NCI-H2029 (cell line): Measurements from ENCODE around the gene PGLYRP3.
"Not testable (repeated sequence)": the region's sequence is repeated elsewhere in the genome, so short reads cannot be mapped to it uniquely, and the experiment has no call there.

Experiments used
- DNase-seq: peaks from one replicate; lab custom pipeline; 2025; lab: John Stamatoyannopoulos, UW

Gene PGLYRP3

DNA sequence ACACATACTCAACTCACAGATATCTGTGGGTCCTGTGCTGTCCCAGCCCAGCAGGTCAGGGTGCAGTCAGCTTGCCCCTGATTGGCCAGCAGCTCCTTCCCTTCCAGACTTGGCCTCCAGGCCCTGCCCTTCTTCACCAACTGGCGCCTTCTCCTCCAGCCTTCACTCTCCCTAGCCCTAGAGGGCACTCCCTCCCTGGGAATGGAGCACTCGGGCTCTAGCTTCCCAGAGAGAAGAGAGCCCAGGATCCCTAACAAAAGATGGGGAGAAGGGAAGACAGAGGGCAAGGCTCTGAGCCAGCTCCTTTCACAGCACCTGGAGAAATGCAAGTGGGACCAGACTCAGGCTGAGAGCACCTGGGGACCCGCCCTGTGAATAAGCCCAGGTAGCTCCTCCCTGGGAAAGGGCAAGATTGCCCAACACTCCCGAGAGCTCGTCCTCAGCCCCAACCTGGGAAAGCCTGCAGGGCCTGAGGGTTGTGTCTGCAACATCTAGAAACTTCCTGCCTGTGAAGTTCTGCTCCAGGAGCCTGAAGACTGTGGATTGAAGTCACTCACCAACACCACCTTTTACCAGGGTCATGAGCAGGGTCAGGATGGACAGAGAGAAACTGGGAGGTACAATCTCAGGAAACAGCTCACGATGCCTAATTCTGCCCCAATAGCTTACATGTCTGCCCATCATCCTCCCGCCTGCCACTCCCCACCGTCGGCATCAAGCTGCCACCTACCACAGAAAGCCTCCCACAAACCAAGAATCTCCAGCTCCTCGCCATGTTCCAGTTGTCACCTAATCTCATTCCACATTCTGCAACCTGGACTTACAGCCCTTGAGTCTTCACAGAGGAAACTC lies 36.0 kb upstream of the PGLYRP3 start, which contains the start of gene PGLYRP4:
Gene PGLYRP4, minus strand, starts transcription at position 331 of the 852 bp plus-strand sequence. CDS start 909 bp downstream, outside the sequence.
- DNase-seq: no peak

GRCh38 chr1:153347856-153348255 lies 35.1 kb upstream of the PGLYRP3 start:
- no peak for DNase-seq

- not testable (repeated sequence) for DNase-seq
Measured at GRCh38 chr1:153347049-153347448, 34.3 kb upstream of the PGLYRP3 start.

DNA sequence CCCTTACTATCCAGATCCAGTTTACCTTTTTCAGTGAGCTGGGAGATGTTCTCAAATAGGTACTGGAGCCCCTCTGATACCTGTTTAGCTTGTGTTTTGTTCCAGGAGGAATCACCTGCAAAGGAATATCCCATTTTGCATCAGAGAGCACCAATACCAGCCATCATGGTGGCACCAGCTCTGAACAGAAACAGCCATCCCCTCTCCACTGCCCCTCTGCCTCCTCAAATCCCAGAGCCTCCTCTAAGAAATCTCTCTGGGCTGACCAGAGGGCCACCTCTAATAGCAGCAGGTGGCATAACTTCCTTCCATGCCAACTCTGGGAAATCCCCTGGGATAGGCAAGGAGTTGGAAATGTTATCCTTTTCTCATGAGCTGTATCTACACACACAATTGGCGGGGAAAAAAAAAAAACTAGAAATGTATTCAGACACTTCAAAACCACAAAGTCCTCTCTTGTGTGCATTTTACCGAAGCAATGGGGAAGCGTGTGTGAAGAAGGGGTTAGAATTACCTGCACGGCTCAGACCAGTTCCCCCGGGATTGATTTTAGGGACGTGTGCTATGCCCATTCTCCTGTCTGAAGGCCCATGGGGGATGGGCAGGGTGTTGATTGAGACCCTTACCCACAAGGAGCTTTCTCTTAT lies 33.4 kb upstream of the PGLYRP3 start:
- peak; percentile 94 for DNase-seq

DNA sequence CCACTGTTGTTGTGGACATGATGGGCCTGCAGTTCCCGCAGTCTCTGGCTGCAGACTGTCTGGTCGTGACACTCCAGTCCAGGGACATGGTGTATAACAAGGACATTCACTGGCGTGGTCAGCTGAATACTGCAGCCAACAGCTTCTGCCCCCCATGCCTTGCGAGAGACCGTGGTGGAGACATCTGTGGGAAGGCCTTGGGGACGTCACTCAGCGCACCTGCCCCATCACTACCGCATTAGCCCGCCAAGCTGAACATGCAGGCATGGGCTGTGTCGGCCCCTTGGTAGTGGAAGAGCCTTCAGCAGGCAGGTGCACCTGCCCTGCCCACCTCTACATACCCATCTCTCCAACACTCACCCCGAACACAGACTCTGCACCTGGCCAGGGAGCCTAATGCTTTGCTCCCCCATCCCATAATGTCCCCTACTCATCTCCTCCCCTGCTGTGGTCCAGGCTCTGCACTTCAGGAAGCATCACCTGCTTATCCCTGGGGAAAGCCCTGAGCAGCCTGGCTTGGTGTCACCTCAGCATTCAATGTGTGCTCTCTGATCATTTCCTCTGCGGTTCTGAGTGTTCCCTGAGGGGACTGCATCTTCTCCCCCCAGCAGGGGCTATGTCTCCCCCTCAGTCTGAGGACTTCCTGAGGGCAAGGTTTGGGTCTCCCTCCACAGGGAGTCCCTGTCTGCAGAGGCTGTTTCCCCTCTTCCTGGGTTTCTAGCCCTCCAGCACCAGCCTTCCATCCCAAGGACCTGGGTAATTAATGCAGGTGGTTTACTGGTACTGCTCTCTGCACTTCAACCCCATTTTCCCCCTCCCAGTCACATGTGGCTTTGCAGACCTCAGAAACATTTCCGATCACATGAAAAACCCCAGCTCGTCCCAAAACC lies 32.7 kb upstream of the PGLYRP3 start:
- no peak for DNase-seq

- peak; percentile 53 for DNase-seq
Measured at GRCh38 chr1:153344718-153345025, 31.9 kb upstream of the PGLYRP3 start.

DNA sequence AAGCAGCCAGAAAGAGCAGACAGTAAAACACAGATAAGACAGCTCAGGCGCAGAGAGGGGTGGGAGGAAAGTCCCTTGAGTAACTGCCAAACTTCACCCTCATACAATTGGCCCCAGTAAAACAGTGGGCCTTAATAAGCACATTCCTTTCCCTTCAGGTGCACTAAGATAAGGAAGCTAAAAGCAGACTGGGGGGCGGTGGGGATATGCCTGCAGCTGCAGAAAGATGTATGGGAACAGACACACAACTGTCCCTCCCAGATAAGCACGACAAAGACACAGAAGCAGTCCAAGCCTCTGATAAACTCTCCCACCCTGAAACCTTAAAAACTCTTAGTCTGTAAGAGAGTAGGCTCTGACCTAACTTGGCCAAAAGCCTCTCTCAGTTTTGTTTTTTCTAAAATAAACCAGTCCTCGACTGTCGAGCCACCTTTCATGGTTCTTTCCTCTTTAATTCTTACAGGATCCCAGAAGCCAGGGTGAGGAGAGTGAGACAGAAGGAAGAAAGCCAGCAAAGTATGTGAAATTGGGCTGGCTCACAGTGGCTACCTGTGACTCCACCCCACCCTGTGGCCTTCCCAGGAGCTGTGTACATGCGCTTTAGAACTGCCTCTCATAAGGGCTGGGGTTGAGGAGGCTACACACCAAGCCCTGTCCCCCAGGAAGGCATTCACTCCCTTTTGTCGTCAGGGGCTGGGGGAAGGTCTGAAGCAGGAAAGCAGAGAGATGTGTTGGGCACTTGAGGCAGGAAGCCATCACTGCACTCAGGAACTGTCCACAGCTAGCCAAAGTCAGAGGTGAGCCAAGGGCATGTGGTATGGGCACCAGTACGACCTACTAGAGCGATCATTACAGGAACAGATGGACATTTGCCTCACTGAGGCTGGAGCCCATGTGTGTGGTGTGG lies 31.3 kb upstream of the PGLYRP3 start:
- DNase-seq: no peak

DNA sequence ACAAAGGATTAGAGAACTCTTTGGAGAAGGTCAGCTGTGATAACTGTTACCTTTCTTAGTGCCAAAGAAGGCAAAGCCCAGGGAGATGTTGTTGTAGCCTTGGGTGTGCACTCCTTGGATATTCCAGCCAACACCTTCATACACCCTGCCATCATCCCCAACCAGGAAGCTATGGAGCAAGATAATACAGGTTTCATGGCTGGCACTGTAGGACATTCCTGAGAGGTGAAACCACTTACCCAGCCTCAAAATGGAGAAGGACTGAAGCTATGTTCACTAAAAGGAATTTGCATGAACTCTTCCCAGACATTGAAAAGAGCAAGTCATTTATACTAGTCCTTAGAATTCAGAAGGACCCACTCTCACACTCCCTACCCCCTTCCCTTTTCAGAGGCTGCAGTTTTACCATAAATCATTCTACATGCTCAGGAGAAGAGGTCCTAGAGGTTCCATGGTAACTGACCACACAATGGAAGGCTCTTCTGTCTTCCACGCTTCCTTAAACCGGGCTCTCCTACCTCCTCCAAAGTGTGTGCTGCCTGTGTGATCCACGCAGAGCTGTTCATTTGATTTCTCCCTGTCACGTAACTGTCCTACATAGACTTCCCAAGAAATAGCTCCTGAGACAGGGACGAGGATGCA lies 30.4 kb upstream of the PGLYRP3 start:
- DNase-seq: peak; percentile 20

- DNase-seq: no peak
Measured at GRCh38 chr1:153342178-153342577, 29.4 kb upstream of the PGLYRP3 start.

GRCh38 chr1:153341431-153341934 lies 28.7 kb upstream of the PGLYRP3 start:
- no peak for DNase-seq

- no peak for DNase-seq
Measured at GRCh38 chr1:153340356-153340755, 27.6 kb upstream of the PGLYRP3 start.

- DNase-seq: no peak
Measured at GRCh38 chr1:153339802-153340201, 27.1 kb upstream of the PGLYRP3 start.

GRCh38 chr1:153337980-153338853 lies 25.5 kb upstream of the PGLYRP3 start:
- no peak for DNase-seq

DNA sequence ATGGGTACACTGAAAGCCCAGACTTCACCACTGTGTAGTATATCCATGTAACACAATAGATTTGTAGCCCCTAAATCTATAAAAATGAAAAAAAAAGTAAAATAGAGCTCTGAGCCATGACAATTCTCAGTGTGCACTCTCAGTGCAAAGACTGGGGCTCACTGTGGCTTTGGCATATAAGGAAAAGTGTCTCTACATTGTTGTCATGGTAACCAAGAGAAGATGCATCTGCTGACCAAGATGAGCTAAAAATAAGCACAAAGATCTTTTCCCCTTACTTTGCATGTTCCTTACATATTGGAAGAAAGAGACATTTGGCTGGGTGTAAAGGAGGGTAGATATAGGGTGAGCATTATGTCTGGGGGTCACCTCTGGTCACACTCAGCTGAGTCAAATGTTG lies 23.9 kb upstream of the PGLYRP3 start:
- no peak for DNase-seq

GRCh38 chr1:153333902-153334301 lies 21.1 kb upstream of the PGLYRP3 start:
- DNase-seq: no peak

DNA sequence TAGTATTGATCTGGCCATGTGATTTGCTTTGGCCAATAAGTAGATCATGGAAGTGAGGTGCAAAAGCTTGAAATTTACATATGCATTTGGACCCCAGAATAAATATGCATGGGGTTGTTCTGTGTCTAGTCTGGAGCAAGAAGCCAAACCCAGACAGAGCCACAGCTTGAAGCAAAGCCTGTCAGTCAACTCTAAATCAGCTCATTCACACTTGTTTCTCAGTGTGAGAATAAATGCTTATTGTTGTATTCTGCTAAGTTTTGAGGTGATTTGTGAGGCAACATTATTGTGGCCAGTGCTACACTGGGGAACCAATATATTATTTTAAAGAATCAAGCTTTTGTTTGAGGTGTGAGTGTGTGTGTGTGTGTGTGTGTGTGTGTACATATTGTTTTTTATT lies 12.2 kb upstream of the PGLYRP3 start:
- no peak for DNase-seq

- DNase-seq: no peak
Measured at GRCh38 chr1:153322568-153322967, 9.8 kb upstream of the PGLYRP3 start.

DNA sequence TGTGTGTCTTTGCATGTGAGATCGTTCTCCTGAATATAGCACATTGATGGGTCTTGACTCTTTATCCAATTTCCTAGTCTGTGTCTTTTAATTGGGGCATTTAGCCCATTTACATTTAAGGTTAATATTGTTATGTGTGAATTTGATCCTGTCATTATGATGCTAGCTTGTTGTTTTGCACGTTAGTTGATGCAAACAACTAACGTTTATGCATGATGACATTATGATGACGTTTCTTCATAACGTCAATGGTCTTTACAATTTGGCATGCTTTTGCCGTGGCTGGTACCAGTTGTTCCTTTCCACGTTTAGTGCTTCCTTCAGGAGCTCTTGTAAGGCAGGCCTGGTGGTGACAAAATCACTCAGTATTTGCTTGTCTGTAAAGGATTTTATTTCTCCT lies 5.4 kb upstream of the PGLYRP3 start:
- not testable (repeated sequence) for DNase-seq

- DNase-seq: not testable (repeated sequence)
Measured at GRCh38 chr1:153316013-153316412, 3.3 kb upstream of the PGLYRP3 start.

- DNase-seq: not testable (repeated sequence)
Measured at GRCh38 chr1:153314388-153314787, 1.6 kb upstream of the PGLYRP3 start.
